Neural cell (in vitro differentiated cells): ENCODE data around the gene RGS16.

Experiments used
- CTCF ChIP-seq: fragments of 450-650 bp; IDR thresholded peaks from 2 replicates; pipeline ENCODE4 v1.5.1; 2014; ENCODE audit warnings: antibody characterized with exemption, mild to moderate bottlenecking, moderate library complexity; ENCODE audit not compliant: poor library complexity, severe bottlenecking
- POLR2AphosphoS5 ChIP-seq: IDR thresholded peaks from 2 replicates; pipeline ENCODE4 v1.6.1; 2012
- REST ChIP-seq: IDR thresholded peaks from 2 replicates; pipeline ENCODE4 v1.6.1; 2012; ENCODE audit warnings: borderline replicate concordance

- TF ChIP-seq CTCF = no peak
- TF ChIP-seq REST = no peak
- TF ChIP-seq POLR2AphosphoS5 = no peak
Observed at GRCh38 chr1:182625024-182625423, 20.8 kb upstream of the RGS16 start.
